ENCODE measurements around the gene FAM168A.

FAM168A gene

GRCh38 chr11:73426219-73426850 is 171.6 kb downstream of the FAM168A start:
- Histone ChIP-seq H3K36me3 (replicated peaks) (no peaks in the 10 kb centered on the region), H3K27ac (no peak overlapping the region), H3K27me3 (replicated peaks) (no peaks in the 10 kb centered on the region), H3K4me3 (ENCODE audit: low read depth, low read length) (no peak overlapping the region)
- no peak for DNase-seq
- no peak for TF ChIP-seq CTCF (IDR thresholded peaks at IDR 0.05; ENCODE audit: low read depth, low read length, missing control alignments)
- in situ Hi-C loops (cut with HindIII; ENCODE audit: low pct_ligation_motif_present, low sequenced_read_pairs), result no loop called here

GRCh38 chr11:73425108-73425507 is 172.8 kb downstream of the FAM168A start:
- Histone ChIP-seq H3K36me3 (replicated peaks) (no peaks in the 10 kb centered on the region), H3K27me3 (replicated peaks) (no peaks in the 10 kb centered on the region), H3K4me3 (ENCODE audit: low read depth, low read length) (no peak overlapping the region), H3K27ac (no peak overlapping the region)
- in situ Hi-C loops (cut with HindIII; ENCODE audit: low pct_ligation_motif_present, low sequenced_read_pairs), result no loop called here
- no peak for DNase-seq
- TF ChIP-seq CTCF (IDR thresholded peaks at IDR 0.05; ENCODE audit: low read depth, low read length, missing control alignments), result no peak

- Histone ChIP-seq H3K4me3 (ENCODE audit: low read depth, low read length) (no peak overlapping the region), H3K27ac (no peak overlapping the region), H3K27me3 (replicated peaks) (no peaks in the 10 kb centered on the region), H3K36me3 (replicated peaks) (no peaks in the 10 kb centered on the region)
- no peak for TF ChIP-seq CTCF (IDR thresholded peaks at IDR 0.05; ENCODE audit: low read depth, low read length, missing control alignments)
- in situ Hi-C loops (cut with HindIII; ENCODE audit: low pct_ligation_motif_present, low sequenced_read_pairs), result no loop called here
- no peak for DNase-seq
Observed at GRCh38 chr11:73423506-73423905, 174.4 kb downstream of the FAM168A start.

- Histone ChIP-seq H3K36me3 (replicated peaks) (no peaks in the 10 kb centered on the region), H3K27me3 (replicated peaks) (no peaks in the 10 kb centered on the region), H3K27ac (no peak overlapping the region), H3K4me3 (ENCODE audit: low read depth, low read length) (no peak overlapping the region)
- TF ChIP-seq CTCF (IDR thresholded peaks at IDR 0.05; ENCODE audit: low read depth, low read length, missing control alignments), result no peak
- in situ Hi-C loops (cut with HindIII; ENCODE audit: low pct_ligation_motif_present, low sequenced_read_pairs), result no loop called here
- no peak for DNase-seq
Observed at GRCh38 chr11:73422886-73423285, 175.0 kb downstream of the FAM168A start.

GRCh38 chr11:73420136-73420535 is 177.8 kb downstream of the FAM168A start:
- H3K4me3 ChIP-seq (ENCODE audit: low read depth, low read length), result no peak overlapping the region
- no peak for DNase-seq
- in situ Hi-C loops (cut with HindIII; ENCODE audit: low pct_ligation_motif_present, low sequenced_read_pairs), result no loop called here
- no peak for TF ChIP-seq CTCF (IDR thresholded peaks at IDR 0.05; ENCODE audit: low read depth, low read length, missing control alignments)
- H3K27ac ChIP-seq, result no peak overlapping the region
- H3K36me3 ChIP-seq (replicated peaks), result no peaks in the 10 kb centered on the region
- no peaks in the 10 kb centered on the region for H3K27me3 ChIP-seq (replicated peaks)

- no peak for DNase-seq
- in situ Hi-C loops (cut with HindIII; ENCODE audit: low pct_ligation_motif_present, low sequenced_read_pairs), result no loop called here
- Histone ChIP-seq H3K27me3 (replicated peaks) (no peaks in the 10 kb centered on the region), H3K4me3 (ENCODE audit: low read depth, low read length) (no peak overlapping the region), H3K36me3 (replicated peaks) (no peaks in the 10 kb centered on the region), H3K27ac (no peak overlapping the region)
- TF ChIP-seq CTCF (IDR thresholded peaks at IDR 0.05; ENCODE audit: low read depth, low read length, missing control alignments), result no peak
Observed at GRCh38 chr11:73416786-73417185, 181.1 kb downstream of the FAM168A start.

Data from brain microvascular endothelial cell (primary cell).